ENCODE results near the gene PGM1.

GRCh38 chr1:63677497-63677896 is 84.3 kb downstream of the PGM1 start:
- TF ChIP-seq CTCF (IDR thresholded peaks at IDR 0.05) (no peak), POLR2A (IDR thresholded peaks at IDR 0.05) (no peak), EP300 (IDR thresholded peaks at IDR 0.05) (no peak)
